UCSD-AML1 (cell line): ENCODE data around the gene VAPA.

ENCODE experiments used
- DNase-seq: peaks from one replicate; lab custom pipeline; 2025; ENCODE audit not compliant: unreplicated experiment; lab: John Stamatoyannopoulos, UW

Gene VAPA, protein sequence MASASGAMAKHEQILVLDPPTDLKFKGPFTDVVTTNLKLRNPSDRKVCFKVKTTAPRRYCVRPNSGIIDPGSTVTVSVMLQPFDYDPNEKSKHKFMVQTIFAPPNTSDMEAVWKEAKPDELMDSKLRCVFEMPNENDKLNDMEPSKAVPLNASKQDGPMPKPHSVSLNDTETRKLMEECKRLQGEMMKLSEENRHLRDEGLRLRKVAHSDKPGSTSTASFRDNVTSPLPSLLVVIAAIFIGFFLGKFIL

DNA sequence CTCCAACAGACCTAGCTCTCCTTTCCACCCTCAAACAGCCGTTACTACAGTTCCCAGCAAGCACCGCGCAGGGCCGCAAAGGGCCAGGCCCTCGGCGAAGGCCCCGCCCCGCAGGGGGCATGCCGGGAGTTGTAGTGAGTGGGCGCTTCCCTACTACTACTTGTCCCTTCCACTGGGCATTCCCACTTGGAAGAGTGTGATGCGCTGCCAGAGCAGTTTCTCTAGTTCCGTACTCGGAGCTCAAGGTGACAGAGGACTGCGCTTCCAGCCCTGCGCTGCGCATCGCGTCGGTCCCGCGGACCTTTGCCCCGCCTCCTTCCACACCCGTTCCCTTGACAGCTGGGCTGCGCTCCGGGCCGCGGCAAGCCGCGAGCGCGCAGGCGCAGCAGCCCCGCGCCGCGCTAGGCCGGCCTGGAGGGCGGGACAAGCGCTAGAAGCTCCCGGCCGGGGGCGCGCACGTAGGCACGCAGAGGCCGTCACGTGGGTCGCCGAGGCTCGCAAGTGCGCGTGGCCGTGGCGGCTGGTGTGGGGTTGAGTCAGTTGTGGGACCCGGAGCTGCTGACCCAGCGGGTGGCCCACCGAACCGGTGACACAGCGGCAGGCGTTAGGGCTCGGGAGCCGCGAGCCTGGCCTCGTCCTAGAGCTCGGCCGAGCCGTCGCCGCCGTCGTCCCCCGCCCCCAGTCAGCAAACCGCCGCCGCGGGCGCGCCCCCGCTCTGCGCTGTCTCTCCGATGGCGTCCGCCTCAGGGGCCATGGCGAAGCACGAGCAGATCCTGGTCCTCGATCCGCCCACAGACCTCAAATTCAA is at the start of gene VAPA:
Gene VAPA, plus strand, starts transcription at position 491 of the 808 bp plus-strand sequence. Its CDS starts 241 bp downstream, at position 732.
- peak; percentile 98 for DNase-seq

DNA sequence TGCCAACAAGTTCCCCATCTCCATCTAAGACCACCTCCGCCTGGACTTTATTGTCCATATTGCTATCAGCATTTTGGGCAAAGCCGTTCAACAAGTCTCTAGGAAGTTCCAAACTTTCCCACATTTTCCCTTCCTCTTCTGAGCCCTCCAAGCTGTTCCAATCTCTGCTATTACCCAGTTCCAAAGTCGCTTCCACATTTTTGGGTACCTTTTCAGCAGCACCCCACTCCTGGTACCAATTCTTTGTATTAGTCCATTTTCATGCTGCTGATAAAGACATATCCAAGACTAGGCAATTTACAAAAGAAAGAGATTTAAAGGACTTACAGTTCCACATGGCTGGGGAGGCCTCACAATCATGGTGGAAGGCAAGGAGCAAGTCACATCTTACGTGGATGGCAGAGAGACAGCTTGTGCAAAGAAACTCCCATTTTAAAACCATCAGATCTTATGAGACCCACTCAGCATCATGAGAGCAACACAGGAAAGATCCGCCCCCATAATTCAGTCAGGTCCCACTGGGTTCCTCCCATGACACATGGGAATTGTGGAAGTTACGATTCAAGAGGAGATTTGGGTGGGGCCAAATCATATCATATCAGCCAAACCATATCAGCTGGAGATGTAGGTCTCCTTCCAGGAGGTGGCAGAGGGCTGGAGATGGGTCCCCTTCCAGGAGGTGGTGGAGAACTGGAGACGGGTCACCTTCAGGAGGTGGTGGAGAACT is 47.9 kb upstream of the VAPA start:
- DNase-seq: no peak

DNA sequence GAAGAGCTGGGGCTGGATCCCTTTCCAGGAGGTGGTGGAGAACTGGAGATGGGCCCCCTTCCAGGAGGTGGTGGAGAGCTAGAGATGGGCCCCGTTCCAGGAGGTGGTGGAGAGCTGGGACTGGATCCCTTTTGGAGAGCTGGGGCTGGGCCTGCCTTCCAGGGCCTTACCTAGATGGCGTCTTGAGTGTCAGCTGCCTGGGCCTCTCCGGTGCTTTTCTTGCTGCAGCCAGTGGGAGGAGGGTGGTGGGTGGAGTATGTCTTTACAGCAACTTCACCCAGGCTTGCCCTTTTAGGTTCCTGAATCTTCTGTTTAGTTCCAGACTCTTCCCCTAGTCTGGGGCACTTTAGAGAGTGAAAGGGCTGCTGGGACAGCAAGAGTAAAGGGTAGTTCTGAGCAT is 47.2 kb upstream of the VAPA start:
- no peak for DNase-seq

DNA sequence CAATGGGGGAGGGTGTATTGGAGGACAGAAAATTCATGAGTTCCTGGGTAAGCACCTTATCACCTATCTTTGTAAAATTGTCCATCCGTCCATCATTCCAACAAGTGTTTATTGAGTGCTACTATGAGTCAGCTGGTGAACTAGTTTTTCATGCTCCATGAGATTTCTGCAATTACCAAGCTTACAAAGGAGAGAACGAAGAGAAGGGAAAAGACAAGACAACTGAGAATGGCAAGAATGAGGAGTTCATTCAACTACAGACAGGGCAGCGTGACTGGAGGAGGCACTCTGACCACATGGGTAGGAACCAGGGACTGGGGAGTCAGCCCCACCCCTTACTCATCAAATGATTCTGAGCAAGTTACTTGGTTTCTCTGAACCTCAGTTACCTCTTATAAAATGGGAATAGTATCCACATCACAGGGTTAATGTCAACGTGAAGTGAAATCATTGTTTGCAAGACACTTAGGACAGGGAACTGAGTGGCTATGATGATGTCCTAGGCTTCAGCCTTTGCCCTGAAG is 46.7 kb upstream of the VAPA start:
- DNase-seq: no peak

DNA sequence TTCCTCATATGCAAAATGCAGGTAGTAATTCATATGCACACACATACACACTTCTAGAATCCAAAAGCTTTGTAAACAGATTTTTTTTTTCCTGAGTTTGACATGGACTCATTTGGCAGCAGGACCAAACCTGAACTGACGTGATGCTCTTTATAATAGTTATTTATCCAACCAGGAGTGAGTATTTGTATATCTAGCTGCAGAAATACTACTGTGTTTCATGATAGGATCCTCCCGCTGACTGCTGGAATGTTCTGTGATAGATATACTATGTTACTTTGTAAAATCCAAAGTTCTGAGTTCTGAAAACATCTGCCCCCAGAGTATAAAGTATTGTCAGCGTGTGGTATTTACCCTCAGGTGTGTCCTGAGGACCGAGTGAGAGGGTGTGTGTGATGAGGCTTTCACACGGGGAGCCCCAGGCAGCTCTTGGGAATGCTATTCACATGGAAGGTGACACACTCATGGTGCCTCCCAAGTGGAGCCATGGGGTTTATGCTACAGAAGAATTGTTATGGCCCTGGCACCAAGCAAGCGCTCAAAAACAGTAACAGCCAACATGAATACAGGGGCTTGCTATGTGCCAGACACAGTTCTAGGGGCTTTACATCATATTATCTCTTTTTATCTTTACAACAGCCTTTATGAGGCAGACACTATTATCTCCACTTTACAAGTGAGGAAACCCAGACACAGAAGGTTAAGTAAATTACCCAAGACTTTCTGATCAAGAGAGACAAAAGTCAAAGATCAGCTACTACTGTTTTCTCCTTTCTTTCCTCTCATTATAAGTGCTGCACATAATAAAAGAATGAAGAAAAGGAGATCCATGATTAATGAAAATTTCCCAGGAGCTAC is 44.7 kb upstream of the VAPA start:
- DNase-seq: no peak

DNA sequence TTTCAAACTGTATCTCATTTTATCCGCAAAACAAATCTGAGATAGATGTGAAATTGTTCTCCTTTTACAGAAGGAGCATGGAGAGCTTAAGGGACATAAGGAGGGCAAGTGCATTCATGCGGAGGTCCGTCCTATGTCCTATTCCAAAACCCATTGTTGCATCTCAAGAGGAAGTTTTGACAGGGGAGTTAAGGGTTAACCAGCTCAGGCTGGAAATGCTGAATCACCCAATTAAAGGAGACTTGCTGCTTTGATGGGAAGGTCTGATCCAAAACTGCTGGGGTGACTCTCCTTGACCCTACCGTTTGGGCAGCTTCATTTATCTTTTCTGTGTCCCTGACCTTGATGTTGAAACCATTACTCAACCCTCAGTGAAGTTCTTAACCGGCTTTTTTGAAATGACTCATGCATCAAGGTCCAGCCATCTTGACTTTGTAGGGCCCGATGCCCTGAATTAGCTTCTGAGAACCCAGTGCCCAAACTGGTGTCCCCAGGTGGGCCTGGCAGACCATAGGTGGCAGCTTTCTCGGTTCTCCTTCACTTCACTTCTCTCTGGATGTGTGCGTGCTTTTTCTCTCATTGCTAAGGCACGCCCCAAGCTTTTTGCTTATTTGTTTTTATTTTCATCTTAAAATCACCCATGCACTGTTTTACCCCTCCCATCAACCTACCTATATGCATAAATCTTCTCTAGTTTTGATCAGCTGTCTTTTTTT is 43.9 kb upstream of the VAPA start:
- DNase-seq: no peak

DNA sequence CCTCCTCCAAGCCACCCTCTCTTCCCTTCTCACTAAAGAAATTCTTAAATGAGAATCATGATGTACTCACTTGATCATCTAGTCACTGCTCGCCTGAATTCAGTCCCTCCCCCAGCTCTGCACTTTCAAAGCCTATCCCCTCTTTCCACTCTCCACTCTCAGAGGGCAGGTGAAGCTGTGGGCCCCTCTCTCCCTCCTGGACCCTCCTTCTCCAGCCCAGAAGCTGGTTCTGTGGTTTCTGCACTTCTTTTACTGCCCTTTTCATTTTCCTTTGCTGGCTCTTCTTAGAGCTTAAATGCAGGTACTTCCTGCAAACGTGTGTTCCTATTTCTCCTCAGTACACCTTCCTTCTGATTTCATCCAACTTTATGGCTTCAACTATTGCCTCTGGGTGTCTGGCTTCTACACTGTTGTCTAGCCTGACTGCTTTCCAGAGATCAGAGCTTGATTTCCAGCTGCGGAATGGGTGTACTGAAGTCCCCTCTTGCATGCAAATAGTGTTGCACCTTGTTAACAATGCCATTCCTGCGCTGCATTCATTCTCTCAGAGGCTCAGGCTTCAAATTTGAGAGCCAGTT is 43.3 kb upstream of the VAPA start:
- no peak for DNase-seq

DNA sequence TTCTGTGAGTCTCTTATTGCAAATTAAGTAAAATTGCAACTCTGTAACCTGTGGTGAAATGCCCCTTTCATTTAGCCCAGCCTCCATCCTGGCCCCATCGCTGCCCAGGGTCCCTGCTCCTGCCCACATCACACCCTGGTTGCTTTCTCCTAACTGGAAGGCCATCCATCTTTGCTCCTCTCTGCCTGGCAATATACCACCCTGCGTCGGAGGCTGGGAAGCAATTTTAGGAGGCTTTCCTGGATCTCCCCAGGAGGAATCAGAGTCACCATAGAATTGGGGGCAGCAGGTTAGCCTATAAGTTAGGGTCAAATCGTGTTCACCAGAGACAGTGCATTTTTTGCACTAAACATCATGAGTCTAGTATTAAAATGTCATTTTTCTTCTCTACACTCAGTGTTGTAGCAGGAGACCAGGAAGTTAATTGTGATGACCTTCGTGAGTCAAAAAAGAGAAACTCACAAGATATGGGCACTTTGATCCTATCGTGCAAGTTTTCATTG is 42.5 kb upstream of the VAPA start:
- no peak for DNase-seq

DNA sequence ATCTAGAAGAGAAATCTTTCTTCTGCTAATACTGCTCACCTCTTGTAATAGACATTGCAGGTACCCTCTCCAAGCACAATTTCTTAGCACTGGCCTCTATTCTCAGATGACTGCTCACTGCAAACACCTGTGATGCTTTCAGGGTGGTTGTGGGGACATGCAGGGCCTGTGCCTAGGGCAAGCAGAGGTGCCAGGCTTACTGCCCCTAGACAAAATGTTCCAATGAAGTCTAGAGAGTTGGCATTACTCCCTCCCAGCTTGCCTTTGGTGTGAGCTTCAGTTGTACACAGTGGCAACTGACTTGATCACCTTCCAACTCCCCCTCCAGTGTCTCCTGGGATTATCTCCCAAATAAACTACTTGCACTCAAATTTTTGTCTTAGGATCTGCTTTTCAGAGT is 41.0 kb upstream of the VAPA start:
- no peak for DNase-seq

DNA sequence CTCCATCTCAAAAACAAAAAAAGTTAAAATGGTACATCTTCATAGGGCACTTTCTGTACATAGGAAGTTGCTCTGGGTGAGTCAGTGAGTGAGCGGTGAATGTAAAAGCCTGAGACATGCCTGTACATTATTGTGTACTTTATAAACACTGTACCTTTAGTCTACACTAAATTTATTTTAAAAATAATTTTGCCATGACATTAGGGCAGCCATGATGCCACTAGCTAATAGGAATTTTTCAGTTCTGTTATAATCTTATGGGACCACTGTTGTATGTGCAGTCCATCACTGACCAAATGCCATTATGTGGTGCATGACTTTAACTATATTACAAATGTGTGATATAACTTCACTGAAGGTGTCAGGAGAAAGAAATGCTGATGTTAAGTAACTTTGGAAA is 39.1 kb upstream of the VAPA start:
- DNase-seq: no peak

DNA sequence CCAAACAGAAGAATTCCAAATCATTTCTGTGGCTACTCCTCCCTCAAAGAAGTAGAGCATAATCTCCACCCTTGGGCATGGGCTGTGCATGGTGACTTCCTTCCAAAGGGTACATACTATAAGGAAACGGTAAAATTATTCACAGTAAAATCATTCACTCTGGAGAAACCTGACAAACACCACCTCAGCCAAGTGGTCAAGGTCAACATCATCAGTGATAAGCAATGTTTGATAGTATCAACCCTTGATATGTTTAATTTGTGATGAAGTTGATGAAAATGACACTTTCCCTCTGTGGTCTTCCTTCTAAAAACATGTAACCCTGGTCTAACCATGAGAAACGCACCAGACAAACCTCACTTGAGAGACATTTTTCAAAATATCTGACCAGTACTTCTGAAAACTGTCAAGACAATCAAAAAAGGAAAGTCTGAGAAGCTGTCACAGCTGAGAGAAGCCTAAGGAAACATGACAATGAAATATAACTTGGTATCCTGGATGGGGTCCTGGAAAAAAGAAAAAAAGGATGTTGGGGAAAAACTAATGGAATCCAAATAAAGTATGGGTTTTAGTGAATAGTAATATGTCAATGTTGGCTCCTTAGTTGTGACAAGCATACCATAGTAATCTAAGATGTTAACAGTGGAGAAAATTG is 37.5 kb upstream of the VAPA start:
- no peak for DNase-seq

DNA sequence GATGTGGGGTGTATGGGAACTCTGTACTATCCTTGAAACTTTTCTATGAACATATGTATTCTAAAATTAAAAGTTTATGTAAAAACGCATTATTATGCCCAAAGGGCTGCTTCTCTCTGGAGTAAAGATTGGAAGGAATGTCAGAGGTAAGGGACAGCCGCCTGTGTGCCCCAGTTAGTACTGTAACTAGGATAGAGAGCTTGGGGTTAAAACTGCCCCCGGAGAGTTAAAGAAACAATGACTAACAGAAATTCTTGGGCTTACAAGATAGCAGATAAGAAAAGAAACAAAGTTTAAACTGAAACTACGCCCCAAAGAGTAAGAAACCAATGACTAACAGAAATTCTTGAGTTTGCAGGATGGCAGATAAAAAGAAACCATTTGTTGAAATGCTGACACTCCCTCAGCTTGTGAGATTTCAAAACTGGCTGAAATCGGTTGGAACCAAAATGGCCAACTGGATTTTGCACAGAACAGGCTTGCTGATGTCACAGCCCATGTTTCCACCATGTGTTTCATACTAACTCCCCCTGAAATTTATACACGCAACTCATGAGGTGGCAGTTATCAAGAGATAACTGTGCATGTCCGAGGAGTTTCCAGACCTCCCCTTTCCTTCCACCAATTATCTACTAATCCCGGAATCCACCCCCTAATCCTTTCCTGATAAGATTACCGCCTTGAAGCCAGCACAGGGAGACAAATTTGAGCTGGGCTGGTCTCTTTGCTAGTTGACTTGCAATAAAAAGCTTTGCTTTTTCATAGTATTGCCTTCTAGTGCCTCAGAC is 36.8 kb upstream of the VAPA start:
- no peak for DNase-seq

DNA sequence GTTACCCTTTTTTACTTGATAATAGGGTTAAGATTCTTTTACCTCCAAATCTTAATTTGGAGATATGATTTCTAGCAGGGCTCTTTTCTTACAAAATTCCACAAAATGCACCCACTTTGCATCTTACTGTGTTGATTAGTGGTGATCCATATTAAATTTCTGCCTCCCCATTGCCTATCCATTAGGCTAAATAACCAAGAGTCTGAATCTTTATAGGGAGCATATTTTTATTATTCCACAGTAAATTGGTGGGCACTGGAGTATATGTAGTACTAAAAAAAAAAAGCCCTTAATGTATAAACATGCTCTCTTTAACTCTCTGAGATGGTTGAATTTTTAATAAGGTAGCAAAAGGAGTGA is 36.2 kb upstream of the VAPA start:
- DNase-seq: no peak

DNA sequence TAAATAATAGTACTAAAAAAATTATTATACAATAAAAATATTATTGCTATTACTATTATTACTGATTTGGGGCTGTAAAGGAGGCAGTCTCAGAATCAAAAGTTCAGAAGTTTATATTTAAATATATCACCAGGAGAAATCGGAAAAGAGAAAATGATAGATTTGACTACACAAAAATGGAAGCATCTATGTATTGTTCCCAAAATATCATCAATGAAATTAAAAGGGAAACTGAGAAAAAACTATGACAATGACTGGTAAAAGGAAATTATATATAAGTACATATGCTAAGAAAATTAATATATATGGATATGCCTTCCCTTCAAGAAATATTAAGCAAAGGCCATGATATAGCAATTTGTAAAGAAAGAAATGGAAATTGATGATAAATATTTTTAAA is 35.7 kb upstream of the VAPA start:
- no peak for DNase-seq

DNA sequence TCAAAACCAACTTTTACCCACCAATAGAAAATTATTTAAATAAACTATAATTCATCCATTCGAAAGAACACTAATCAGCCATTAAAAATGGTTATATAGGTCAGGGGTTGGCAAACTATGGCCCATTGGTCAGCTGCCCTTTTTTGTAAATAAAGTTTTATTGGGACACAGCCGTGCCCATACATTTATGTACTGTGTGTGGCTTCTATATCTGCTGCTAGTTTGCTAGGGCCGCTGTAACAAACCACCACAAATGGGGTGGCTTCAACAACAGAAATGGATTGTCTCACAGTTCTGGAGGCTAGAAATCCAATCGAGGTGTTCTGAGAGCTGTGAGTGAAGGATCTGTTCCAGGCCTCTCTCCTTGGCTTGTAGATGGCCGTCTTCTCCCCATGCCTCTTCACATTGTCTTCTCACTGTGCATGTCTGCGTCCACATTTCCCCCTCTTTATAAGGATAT is 35.0 kb upstream of the VAPA start:
- DNase-seq: no peak

DNA sequence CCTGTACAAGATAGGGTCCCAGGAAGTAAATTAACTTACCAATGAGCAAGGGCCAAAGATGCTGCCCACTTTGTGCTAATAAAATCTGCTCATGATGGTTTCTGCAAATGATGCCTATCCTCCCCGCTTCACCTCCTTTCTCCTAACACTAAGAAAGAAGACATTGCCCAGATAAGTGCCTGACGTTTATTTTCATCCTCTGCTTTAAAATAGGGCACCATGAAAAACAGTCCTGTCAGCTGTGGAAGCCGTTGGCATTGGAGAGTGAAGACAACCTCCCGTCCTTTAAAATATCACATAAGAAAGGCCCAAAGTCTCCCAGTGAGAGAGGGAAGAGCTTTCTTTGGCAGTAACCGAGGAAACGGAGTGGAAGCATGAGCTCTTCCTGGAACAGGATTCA is 29.7 kb upstream of the VAPA start:
- no peak for DNase-seq

DNA sequence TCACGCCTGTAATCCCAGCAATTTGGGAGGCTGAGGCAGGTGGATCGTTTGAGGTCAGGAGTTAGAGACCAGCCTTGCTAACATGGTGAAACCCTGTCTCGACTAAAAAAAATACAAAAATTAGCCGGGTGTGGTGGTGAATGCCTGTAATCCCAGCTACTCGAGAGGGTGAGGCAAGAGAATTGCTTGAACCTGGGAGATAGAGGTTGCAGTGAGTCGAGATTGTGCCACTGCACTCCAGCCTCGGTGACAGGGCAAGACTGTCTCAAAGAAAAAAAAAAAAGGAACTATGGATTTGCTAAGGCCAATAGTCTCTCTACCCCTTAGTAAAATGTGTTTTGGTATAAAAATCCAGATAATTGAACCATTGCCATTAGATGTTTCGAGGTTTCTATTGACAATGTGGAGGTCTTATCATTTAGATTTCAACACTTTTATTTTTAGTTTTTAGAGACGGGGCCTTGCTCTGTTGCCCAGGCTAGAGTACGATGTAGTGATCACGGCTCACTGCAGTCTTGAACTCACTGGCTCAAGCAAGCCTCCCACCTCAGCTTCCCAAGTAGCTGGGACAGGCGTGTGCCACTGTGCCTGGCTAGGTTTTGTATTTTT is 29.2 kb upstream of the VAPA start:
- no peak for DNase-seq
